ENCODE measurements around the gene SMG6.
"Not testable (repeated sequence)": the region's sequence is repeated elsewhere in the genome, so short reads cannot be mapped to it uniquely, and the experiment has no call there.

SMG6 gene

DNA sequence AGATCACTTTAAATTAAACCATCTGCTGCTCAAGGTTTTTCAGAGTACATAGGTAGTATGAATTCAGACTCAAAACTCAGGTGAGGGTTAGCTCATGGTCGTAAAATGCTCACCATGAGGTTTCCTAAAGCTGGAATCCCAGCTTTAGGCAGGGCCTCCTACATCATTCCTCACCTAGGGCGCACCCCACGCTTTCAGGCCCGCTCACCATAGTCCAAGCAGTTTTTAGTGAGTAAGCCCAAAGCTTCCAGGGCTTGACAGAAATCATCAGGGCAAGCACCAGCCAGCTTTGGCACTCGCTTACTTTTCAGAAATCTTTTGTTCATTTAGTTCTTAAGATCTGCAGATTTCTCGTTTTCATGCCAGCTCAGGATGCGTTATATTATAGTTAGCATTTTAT is 158.9 kb downstream of the SMG6 start:
- DNase-seq (ENCODE audit: low read depth): no peak

- no peak for DNase-seq (ENCODE audit: low read depth)
Measured at GRCh38 chr17:2143332-2143731, 160.3 kb downstream of the SMG6 start.

GRCh38 chr17:2142682-2143081 is 160.9 kb downstream of the SMG6 start:
- not testable (repeated sequence) for DNase-seq (ENCODE audit: low read depth)

- no peak for DNase-seq (ENCODE audit: low read depth)
Measured at GRCh38 chr17:2140683-2141082, 162.9 kb downstream of the SMG6 start.

DNA sequence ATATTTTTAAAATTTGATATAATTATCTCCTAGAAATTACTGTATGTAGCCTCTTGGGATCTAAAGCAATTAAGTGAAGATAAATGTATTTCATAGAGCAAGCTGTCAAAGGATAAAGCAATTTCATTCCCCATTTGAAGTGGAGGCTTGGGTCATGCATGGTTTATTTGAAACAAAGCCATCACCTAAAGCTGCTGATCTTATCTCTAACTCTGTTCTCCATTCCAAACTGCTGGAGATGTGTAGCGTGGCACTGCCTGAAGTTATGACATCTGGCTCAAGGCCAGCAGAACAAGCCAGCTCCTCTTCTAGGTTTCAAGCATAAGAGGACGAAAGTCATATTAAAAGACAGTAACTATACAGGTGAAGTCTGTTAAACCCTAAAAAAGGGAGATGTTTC is 164.8 kb downstream of the SMG6 start:
- DNase-seq (ENCODE audit: low read depth): no peak

- DNase-seq (ENCODE audit: low read depth): no peak
Measured at GRCh38 chr17:2138318-2138717, 165.3 kb downstream of the SMG6 start.

- DNase-seq (ENCODE audit: low read depth): no peak
Measured at GRCh38 chr17:2137342-2138098, 166.1 kb downstream of the SMG6 start.

GRCh38 chr17:2136241-2136640 is 167.3 kb downstream of the SMG6 start:
- no peak for DNase-seq (ENCODE audit: low read depth)

GRCh38 chr17:2128011-2128410 is 175.6 kb downstream of the SMG6 start:
- DNase-seq (ENCODE audit: low read depth): no peak

GRCh38 chr17:2125013-2125535 is 178.5 kb downstream of the SMG6 start:
- DNase-seq (ENCODE audit: low read depth): no peak

DNA sequence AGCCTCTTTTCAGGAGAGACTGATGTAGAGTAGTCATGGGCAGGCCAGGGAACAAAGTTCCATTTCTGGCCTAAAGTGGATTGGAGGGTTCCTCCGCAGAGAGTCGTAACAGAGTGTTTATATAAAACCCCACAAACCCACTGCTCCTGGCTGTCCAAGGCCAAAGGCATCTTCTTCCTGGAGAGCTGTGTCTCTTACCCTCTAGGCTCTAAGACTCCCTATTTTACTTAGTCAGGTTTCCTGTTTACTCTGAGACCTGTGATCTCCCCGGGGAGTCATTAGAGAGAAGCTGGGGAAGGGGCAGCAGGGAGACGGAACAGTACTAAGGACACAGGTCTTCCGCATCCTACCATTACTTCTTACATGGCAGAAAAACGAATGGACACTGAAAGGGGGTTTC is 179.2 kb downstream of the SMG6 start:
- no peak for DNase-seq (ENCODE audit: low read depth)

DNA sequence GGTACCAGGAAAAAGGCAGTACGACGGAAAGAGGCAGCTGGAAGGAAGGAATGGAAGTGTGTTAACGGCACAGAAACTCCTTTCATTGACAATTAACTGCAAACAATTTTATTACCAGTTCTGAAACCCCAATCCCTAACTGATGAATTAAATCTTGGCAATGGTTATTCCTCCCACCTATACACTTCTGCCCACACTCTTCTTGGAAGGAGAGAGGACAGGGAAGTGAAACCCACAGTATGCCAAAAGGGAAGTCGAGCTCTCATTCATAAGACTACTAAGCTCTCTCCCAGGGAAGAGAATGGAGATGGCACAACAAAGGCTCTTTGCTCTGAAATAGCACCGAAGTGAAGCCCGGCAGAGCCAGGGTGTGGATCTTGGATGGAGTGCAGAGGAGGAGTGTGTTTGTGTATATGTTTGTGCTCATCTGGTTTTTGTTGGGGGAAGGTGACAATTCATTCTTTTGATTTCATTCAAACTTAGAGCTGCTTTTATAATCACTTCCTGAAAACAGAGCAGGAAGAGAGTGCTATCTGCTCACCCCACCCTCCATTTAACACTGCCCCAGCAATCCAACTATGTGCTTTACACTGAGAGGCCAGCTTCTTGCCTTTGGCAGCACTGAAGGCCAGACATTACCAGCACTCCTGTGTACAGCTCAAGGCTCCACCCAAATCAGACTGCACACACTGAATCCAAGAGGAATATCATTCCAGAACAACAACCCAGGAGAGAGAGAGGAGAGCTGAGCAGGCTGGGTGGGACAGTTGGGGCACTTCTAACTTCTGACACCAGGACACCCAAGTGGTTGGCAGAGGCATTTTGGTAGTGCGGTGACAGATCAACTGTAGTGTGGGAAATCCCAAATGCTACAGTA is 180.0 kb downstream of the SMG6 start:
- no peak for DNase-seq (ENCODE audit: low read depth)

- no peak for DNase-seq (ENCODE audit: low read depth)
Measured at GRCh38 chr17:2122641-2123302, 180.8 kb downstream of the SMG6 start.

GRCh38 chr17:2120586-2121335 is 182.8 kb downstream of the SMG6 start:
- no peak for DNase-seq (ENCODE audit: low read depth)

DNA sequence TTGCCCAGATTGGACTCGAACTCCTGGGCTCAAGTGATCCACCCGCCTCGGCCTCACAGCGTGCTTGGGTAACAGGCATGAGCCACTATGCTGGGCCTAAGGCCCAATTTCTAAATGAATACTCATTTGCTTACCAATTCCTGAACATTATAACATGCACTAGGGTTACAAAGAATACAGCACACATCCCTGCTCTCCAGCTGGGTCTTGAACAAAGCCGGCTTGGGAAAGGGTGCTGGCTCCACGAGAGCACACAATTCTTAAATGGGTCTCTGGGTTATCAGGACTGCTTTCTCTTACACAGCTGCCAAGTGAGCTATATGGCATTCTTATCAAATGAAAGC is 190.3 kb downstream of the SMG6 start:
- no peak for DNase-seq (ENCODE audit: low read depth)

DNA sequence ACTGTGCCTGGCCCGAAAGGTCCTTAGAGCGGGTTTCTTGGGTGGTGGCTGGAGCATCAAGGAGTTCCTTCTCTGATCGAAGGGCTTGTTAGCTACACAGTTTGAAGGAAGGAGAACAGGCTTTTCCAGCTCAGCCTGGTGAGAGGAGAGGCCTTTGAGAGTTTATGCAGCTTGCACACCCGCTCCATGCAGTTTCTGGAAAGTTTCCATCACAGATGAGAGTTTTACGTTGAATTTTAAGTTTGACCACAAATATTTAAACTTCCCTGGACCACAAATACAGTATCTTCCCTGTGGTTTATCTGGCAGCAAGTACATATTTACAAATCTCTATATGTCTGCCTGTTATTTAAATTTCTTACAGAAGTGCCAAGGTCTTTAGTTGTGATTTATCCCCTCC is 191.9 kb downstream of the SMG6 start:
- DNase-seq (ENCODE audit: low read depth): no peak

DNA sequence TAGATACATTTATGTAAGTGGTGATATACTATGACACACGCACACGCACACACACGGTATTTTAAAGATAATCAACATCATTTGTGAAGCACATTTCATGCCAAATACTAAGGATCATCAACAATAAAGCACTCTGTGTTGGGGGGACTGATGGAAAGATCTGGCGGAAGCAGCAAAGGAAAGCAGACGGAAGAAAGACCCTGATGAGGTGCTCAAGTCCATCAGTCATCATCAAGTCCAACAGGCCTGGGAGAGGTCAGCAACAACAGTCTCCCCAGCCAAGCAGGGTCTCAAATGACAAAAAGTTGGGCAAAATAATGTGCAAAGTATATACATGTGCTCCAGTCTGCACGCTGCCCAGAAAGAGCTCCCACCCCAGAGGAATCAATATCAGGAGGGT is 193.1 kb downstream of the SMG6 start:
- DNase-seq (ENCODE audit: low read depth): no peak

- DNase-seq (ENCODE audit: low read depth): peak; percentile 62
Measured at GRCh38 chr17:2108170-2108569, 195.4 kb downstream of the SMG6 start.

GRCh38 chr17:2107506-2107905 is 196.1 kb downstream of the SMG6 start:
- DNase-seq (ENCODE audit: low read depth): no peak

DNA sequence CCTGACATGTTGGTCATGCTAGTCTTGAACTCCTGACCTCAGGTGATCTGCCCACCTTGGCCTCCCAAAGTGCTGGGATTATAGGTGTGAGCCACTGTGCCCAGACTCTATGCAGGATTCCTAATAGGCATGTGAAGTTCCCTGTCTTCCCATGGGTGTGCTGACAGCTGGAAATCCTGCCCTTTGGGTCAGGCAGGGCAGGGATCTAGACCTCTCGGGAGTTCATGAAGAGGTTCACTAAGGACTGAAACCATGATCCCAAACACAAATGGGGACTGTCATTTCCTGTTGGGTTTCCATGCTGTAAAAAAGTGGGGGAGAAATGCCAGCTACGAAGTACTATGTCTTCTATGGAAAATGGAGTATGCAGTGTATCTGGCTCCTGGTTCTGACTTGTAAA is 196.5 kb downstream of the SMG6 start:
- DNase-seq (ENCODE audit: low read depth): no peak

DNA sequence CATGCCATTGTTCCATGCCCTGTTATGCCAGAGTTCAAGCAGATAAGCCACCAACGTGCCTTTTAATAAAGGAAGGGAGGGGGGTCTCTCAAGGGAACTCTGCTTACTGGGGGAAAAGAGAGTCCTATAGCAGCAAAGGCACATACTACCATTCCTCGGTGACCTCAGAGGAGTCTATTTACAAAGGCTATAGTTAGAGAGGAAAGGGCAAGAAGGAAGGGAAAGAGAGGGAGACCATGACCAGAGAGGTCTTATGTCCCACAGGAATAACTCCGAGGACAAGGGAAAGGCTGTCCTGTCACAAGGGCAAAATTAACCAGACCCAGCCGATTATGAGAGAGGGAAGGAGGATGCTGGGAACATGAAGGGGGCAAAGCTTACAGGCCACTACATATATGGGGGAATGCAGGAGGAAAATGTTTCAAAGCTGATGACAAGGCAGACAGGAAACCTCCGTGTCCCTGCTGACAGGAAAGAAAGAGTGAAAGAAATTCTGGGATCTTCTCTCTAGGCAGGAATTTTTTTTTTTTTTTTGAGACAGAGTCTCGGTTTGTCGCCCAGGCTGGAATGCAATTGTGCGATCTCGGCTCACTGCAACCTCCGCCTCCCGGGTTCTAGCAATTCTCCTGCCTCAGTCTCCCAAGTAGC is 197.2 kb downstream of the SMG6 start:
- no peak for DNase-seq (ENCODE audit: low read depth)

DNA sequence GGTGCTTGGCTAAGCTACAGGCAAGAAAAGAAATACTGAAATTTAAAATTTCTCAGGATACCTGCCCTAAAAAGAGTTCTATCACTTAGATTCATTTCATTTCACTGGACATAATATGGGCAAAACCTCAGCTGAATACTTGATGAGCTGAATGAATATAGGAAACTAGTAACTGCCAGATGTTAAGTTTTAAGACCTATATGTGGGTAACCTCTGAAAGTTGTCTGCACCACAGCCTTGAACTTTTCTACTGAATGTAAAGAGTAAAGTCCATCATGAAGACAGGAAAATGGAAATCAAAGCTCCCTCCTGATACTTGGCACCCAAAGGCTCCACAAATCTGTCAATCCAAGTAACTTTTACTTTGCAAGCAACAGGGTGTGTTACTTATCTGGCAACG is 197.9 kb downstream of the SMG6 start:
- DNase-seq (ENCODE audit: low read depth): no peak

Data from stromal cell of bone marrow (primary cell).